Measurements from ENCODE around the gene DDX42. TPM values are rescaled to one million over a fixed set of nuclear protein-coding genes. Genes with fewer than 3 reads are reported as not detected.

Gene DDX42
- polyA plus RNA-seq (2011; rRNA removed): 249 and 262 TPM in 2 replicates
- 66.1 and 76.8 TPM in 2 replicates for polyA plus RNA-seq (2012; cell fraction: cytosol; rRNA removed)
- polyA plus RNA-seq (2012; cell fraction: nucleus; rRNA removed): 86.7 and 129 TPM in 2 replicates
- 124 to 137 TPM (median 126 TPM) in 3 replicates for polyA plus RNA-seq (2017; fragmentation: RNase III; extraction: RNeasy Plus Mini Kit Qiagen cat#74134 plus additional on column Dnase treatment)
- 74.8 and 77.9 TPM in 2 replicates for polyA minus RNA-seq (2011; rRNA and poly(A)+ RNA removed)

GRCh38 chr17:63774141-63774968 lies at the start of gene DDX42:
Gene DDX42, plus strand, starts transcription at chr17:63774170. Its CDS starts 12,880 bp downstream, at chr17:63787050.
- FAIRE-seq (no peak), DNase-seq (ENCODE audit: low read depth in 1 of 2, low spot score in 1 of 2) (peak; percentile 58 to 77), ATAC-seq (peak; percentile 44 to 55)
- peak within 1 kb of the TSS; percentile 97 for H3K4me2 ChIP-seq
- H3K4me3 ChIP-seq: peak within 1 kb of the TSS; percentile 71
- H3K4me1 ChIP-seq: peaks cover 34% of the 10 kb centered on the region
- WGBS (ENCODE audit: missing lambda C conversion rate): 1% methylated on average over 44 of the region's 67 CpGs
- ChIA-PET CTCF (interaction anchor here (1.0 to 3.3 kb wide), 11 partner anchors 9 to 345 kb away, joined by 3 to 15 read pairs (median 3); no protein-coding TSS in a partner anchor), POLR2A (interaction anchor here (0.6 to 2.7 kb wide), 24 partner anchors 9 to 372 kb away, joined by 3 to 35 read pairs (median 8); partner anchors contain the start of genes MAP3K3, PSMC5, SMARCD2 and STRADA)
- H3K9me3 ChIP-seq: no peaks in the 10 kb centered on the region
- TF ChIP-seq HOXA7 (CRISPR knock-in tag; IDR thresholded peaks at IDR 0.05) (no peak), MAZ (IDR thresholded peaks at IDR 0.05; ENCODE audit: borderline replicate concordance, low read depth, low read length) (no peak), EHF (CRISPR knock-in tag; IDR thresholded peaks at IDR 0.05) (no peak), BHLHE40 (IDR thresholded peaks at IDR 0.05; ENCODE audit: low read depth, low read length) (no peak), ZC3H11A (IDR thresholded peaks at IDR 0.05) (no peak), RAD21 (conservative IDR thresholded peaks at IDR 0.05 in 1 of 2, IDR thresholded peaks at IDR 0.05 in 1 of 2) (no peak), JUN (IDR thresholded peaks at IDR 0.05) (peak in 1 of 2 experiments; percentile 76; a peak in 3 of 5 replicates), HMGXB4 (CRISPR knock-in tag; IDR thresholded peaks at IDR 0.05; ENCODE audit: borderline replicate concordance) (peak; percentile 81), BCL3 (IDR thresholded peaks at IDR 0.05) (0 out of 3 replicates have a peak, but pooled peaks have one; percentile 28), RNF2 (IDR thresholded peaks at IDR 0.05; ENCODE audit: borderline replicate concordance, low read depth) (no peak), ZNF302 (CRISPR knock-in tag; IDR thresholded peaks at IDR 0.05) (no peak), ESRRA (IDR thresholded peaks at IDR 0.05; ENCODE audit: borderline replicate concordance, low read length) (no peak), CHD2 (IDR thresholded peaks at IDR 0.05; ENCODE audit: low read length, partially characterized antibody) (no peak), ZSCAN20 (CRISPR knock-in tag; IDR thresholded peaks at IDR 0.05) (no peak), EP300 (IDR thresholded peaks at IDR 0.05) (no peak), TFCP2L1 (CRISPR knock-in tag; IDR thresholded peaks at IDR 0.05) (0 out of 2 replicates have a peak, but pooled peaks have one; percentile 13), HEYL (CRISPR knock-in tag; IDR thresholded peaks at IDR 0.05) (no peak), USF2 (IDR thresholded peaks at IDR 0.05) (no peak), HOXB13 (CRISPR knock-in tag; IDR thresholded peaks at IDR 0.05; ENCODE audit: low read depth) (no peak), PHF8 (IDR thresholded peaks at IDR 0.05; ENCODE audit: borderline replicate concordance, low read depth) (peak; percentile 81), MAX (IDR thresholded peaks at IDR 0.05) (no peak), CHD4 (IDR thresholded peaks at IDR 0.05; ENCODE audit: borderline replicate concordance) (no peak), SMC3 (IDR thresholded peaks at IDR 0.05) (no peak), FOSB (CRISPR knock-in tag; IDR thresholded peaks at IDR 0.05) (no peak), KDM1A (IDR thresholded peaks at IDR 0.05; ENCODE audit: low read depth) (no peak), ELK1 (IDR thresholded peaks at IDR 0.05; ENCODE audit: low read depth, low read length) (no peak)
- H3K27ac ChIP-seq: peak within 1 kb of the TSS; percentile 98 to 99
